CD4-positive, alpha-beta T cell treated with Interleukin-21 for 1 hour (primary cell): ENCODE results near the gene CYP2A6.
"Not testable (repeated sequence)": the region's sequence is repeated elsewhere in the genome, so short reads cannot be mapped to it uniquely, and the experiment has no call there.

Experiments
- DNase-seq: peaks from one replicate; pipeline ENCODE4 v3.0.0-alpha.2; 2020

The CYP2A6 gene

GRCh38 chr19:40818480-40819399 is 31.5 kb downstream of the CYP2A6 start:
- peak; percentile 86 for DNase-seq

- no peak for DNase-seq
These were observed 35.0 kb downstream of the CYP2A6 start for GRCh38 chr19:40815223-40815622.

GRCh38 chr19:40813182-40813581 is 37.1 kb downstream of the CYP2A6 start:
- no peak for DNase-seq

GRCh38 chr19:40812571-40812970 is 37.7 kb downstream of the CYP2A6 start:
- not testable (repeated sequence) for DNase-seq

- peak; percentile 32 for DNase-seq
These were observed 38.5 kb downstream of the CYP2A6 start for GRCh38 chr19:40811478-40812341.

- peak; percentile 68 for DNase-seq
These were observed 39.4 kb downstream of the CYP2A6 start for GRCh38 chr19:40810649-40811408.

GRCh38 chr19:40810160-40810559 is 40.1 kb downstream of the CYP2A6 start:
- no peak for DNase-seq

- DNase-seq = no peak
These were observed 40.7 kb downstream of the CYP2A6 start for GRCh38 chr19:40809358-40810086.

GRCh38 chr19:40808497-40808896 is 41.8 kb downstream of the CYP2A6 start:
- no peak for DNase-seq

GRCh38 chr19:40808021-40808325 is 42.3 kb downstream of the CYP2A6 start:
- no peak for DNase-seq

GRCh38 chr19:40807147-40808020 is 42.9 kb downstream of the CYP2A6 start:
- peak; percentile 43 for DNase-seq

- peak; percentile 94 for DNase-seq
These were observed 43.7 kb downstream of the CYP2A6 start for GRCh38 chr19:40806423-40807146.

- DNase-seq = peak; percentile 71
These were observed 44.9 kb downstream of the CYP2A6 start for GRCh38 chr19:40805258-40805868.

- peak; percentile 43 for DNase-seq
These were observed 45.4 kb downstream of the CYP2A6 start for GRCh38 chr19:40804783-40805242.

GRCh38 chr19:40803857-40804782 is 46.1 kb downstream of the CYP2A6 start:
- DNase-seq = peak; percentile 93

GRCh38 chr19:40803170-40803856 is 46.9 kb downstream of the CYP2A6 start:
- DNase-seq = no peak

- DNase-seq = no peak
These were observed 47.7 kb downstream of the CYP2A6 start for GRCh38 chr19:40802300-40803169.
